ENCODE data around the gene RBM20.
A peak's percentile ranks its signal among the peaks of the same experiment; 100 is the strongest.

RBM20 gene

GRCh38 chr10:110817614-110818013 is 173.5 kb downstream of the RBM20 start:
- no peaks in the 10 kb centered on the region for H3K9me3 ChIP-seq (ENCODE audit: severe bottlenecking)
- TF ChIP-seq, protein P1, sequence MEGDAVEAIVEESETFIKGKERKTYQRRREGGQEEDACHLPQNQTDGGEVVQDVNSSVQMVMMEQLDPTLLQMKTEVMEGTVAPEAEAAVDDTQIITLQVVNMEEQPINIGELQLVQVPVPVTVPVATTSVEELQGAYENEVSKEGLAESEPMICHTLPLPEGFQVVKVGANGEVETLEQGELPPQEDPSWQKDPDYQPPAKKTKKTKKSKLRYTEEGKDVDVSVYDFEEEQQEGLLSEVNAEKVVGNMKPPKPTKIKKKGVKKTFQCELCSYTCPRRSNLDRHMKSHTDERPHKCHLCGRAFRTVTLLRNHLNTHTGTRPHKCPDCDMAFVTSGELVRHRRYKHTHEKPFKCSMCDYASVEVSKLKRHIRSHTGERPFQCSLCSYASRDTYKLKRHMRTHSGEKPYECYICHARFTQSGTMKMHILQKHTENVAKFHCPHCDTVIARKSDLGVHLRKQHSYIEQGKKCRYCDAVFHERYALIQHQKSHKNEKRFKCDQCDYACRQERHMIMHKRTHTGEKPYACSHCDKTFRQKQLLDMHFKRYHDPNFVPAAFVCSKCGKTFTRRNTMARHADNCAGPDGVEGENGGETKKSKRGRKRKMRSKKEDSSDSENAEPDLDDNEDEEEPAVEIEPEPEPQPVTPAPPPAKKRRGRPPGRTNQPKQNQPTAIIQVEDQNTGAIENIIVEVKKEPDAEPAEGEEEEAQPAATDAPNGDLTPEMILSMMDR (IDR thresholded peaks at IDR 0.05; ENCODE audit: low read depth, low read length), result no peak
- H3K27ac ChIP-seq, result peak overlapping the region; percentile 89
- no peaks in the 10 kb centered on the region; the same call in 1 of the 2 replicates for H3K36me3 ChIP-seq
- H3K27me3 ChIP-seq (ENCODE audit: insufficient read depth, low read depth, severe bottlenecking), result no peaks in the 10 kb centered on the region
- no peak overlapping the region for H3K4me3 ChIP-seq (ENCODE audit: low read depth, low read length)
- DNase-seq, result peak; percentile 47

DNA sequence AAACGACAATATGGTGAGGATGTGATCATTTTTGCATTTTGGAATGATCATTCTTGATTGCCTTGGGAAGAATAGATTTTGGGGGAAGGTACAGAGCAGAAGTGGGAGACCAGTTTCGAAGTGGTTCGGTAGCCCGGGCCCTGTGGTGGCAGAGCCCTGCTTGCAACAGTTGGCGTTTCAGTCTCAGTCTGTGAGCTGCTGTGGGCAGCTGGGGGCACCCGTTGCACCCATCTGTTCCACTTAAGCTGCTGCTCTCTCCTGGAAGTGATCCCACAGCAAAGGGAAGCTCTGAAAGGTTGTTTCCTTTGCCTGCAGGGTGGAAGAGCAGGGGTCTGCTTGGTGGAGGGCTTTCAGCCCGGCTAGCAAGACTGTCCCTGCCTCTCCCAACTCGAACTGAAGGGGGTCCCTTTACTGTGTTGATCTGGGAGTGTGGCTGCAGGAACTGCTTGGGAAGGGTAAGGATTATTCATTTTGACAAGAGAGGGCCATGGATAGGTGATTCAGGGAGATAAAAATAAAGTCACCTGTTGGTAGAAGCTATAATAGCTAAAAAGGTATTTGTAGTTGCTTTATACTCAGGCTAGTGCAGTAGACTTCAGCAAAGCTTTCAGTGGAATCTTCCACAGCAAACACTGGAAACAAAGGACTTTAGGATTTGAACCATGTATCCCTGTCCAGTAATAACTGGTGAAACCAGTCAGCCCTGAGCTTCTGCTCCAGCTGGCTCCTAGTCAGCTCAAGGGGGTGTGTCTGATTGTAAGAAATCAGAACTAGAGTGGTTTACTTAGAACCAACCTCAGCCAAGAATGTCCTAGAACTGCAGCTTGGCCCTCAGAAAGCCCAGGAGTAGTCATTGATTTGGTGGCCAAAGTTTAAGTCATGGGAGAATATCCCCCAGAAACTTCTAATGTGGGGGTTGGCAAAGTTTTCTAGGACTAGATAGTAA is 174.4 kb downstream of the RBM20 start:
- peak overlapping the region; percentile 89 for H3K27ac ChIP-seq
- TF ChIP-seq, protein P1 (IDR thresholded peaks at IDR 0.05; ENCODE audit: low read depth, low read length), result peak; percentile 21; the same call in 1 of the 2 replicates
- DNase-seq, result peak; percentile 74

GRCh38 chr10:110820321-110820814 is 176.2 kb downstream of the RBM20 start:
- H3K4me3 ChIP-seq (ENCODE audit: low read depth, low read length), result no peak overlapping the region
- H3K36me3 ChIP-seq, result no peaks in the 10 kb centered on the region; the same call in 1 of the 2 replicates
- no peak for DNase-seq
- TF ChIP-seq, protein P1 (IDR thresholded peaks at IDR 0.05; ENCODE audit: low read depth, low read length), result no peak
- H3K9me3 ChIP-seq (ENCODE audit: severe bottlenecking), result no peaks in the 10 kb centered on the region
- no peak overlapping the region for H3K27ac ChIP-seq
- H3K27me3 ChIP-seq (ENCODE audit: insufficient read depth, low read depth, severe bottlenecking), result no peaks in the 10 kb centered on the region

More for the DNA sequence above, 174.4 kb downstream of the RBM20 start:
- Histone ChIP-seq H3K9me3 (ENCODE audit: severe bottlenecking) (no peaks in the 10 kb centered on the region), H3K4me3 (ENCODE audit: low read depth, low read length) (no peak overlapping the region; the same call in 1 of the 2 replicates), H3K27me3 (ENCODE audit: insufficient read depth, low read depth, severe bottlenecking) (no peaks in the 10 kb centered on the region), H3K36me3 (no peaks in the 10 kb centered on the region; the same call in 1 of the 2 replicates)

DNA sequence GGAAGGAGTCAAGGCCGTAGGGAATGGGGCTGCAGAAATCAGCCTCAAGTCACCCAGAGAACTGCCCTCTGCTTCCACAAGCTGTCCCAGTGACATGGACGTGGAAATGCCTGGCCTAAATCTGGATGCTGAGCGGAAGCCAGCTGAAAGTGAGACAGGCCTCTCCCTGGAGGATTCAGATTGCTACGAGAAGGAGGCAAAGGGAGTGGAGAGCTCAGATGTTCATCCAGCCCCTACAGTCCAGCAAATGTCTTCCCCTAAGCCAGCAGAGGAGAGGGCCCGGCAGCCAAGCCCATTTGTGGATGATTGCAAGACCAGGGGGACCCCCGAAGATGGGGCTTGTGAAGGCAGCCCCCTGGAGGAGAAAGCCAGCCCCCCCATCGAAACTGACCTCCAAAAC is 177.4 kb downstream of the RBM20 start:
- Histone ChIP-seq H3K27ac (no peak overlapping the region; the same call in 1 of the 2 replicates), H3K4me3 (ENCODE audit: low read depth, low read length) (no peak overlapping the region), H3K27me3 (ENCODE audit: insufficient read depth, low read depth, severe bottlenecking) (no peaks in the 10 kb centered on the region), H3K9me3 (ENCODE audit: severe bottlenecking) (no peaks in the 10 kb centered on the region), H3K36me3 (no peaks in the 10 kb centered on the region; the same call in 1 of the 2 replicates)
- TF ChIP-seq, protein P1 (IDR thresholded peaks at IDR 0.05; ENCODE audit: low read depth, low read length), result no peak
- no peak for DNase-seq

GRCh38 chr10:110822035-110822711 is 178.0 kb downstream of the RBM20 start:
- Histone ChIP-seq H3K4me3 (ENCODE audit: low read depth, low read length) (no peak overlapping the region), H3K36me3 (no peaks in the 10 kb centered on the region), H3K27ac (peak overlapping the region; percentile 38), H3K9me3 (ENCODE audit: severe bottlenecking) (no peaks in the 10 kb centered on the region), H3K27me3 (ENCODE audit: insufficient read depth, low read depth, severe bottlenecking) (no peaks in the 10 kb centered on the region)
- TF ChIP-seq, protein P1 (IDR thresholded peaks at IDR 0.05; ENCODE audit: low read depth, low read length), result no peak
- DNase-seq, result no peak

Measured in WERI-Rb-1 (cell line).